K562 (cell line): ENCODE measurements around the gene IRF8. TPM values are rescaled to one million over a fixed set of nuclear protein-coding genes. Genes with fewer than 3 reads are reported as not detected.

Source experiments
- ATAC-seq: fragments of 200-7000 bp; cut with Tn5 transposase; 3 replicates; pipeline ENCODE4 v1.9.1; 2020; ENCODE audit warnings: moderate library complexity
- BruUV-seq: library from RNA; stranded (reverse); fragments of 400-500 nt; replicated peaks from 2 replicates; lab custom pipeline; 2021; lab: Mats Ljungman, UMichigan
- CTCF ChIA-PET: fragments of 300-600 bp; formaldehyde crosslinking; extraction: SDS; loops from one replicate; lab custom pipeline; 2021; ENCODE audit warnings: low intra/inter-chr PET ratio; lab: Yijun Ruan, JAX
- POLR2A ChIA-PET: fragments of 300-600, 350-650 bp; sonication (Branson Sonifier 250); formaldehyde crosslinking; extraction: SDS; loops from one replicate; lab custom pipeline; 2021; ENCODE audit warnings: antibody characterized with exemption, inconsistent platforms; lab: Yijun Ruan, JAX
- DNase-seq, 4 experiments: peaks; one replicate each; pipeline versions ENCODE4 v3.0.0 to v3.0.0-alpha.2; 2011 to 2018; ENCODE audit warnings: low spot score in 3 of 4, mixed read lengths in 3 of 4; ENCODE audit errors: extremely low read depth in 1 of 4
- FAIRE-seq: peaks from 2 replicates; lab custom pipeline; 2011; peaks lifted over from hg19 to GRCh38; lab: Jason Lieb, UNC
- H2AFZ ChIP-seq: 2 replicates; pipeline ENCODE4 v1.6.0; 2011; ENCODE audit warnings: low read depth, low read length, control low read depth, inconsistent platforms
- H3K27ac ChIP-seq: fragments of 200-600 bp; 3 replicates; pipeline ENCODE4 v1.8.0; 2011; ENCODE audit warnings: low read depth, mild to moderate bottlenecking, control low read depth, inconsistent platforms, low read length, moderate library complexity, mixed read lengths; ENCODE audit errors: extremely low read depth
- H3K27me3 ChIP-seq, 2 experiments: fragments of 300-600 bp in 1 of 2; 2 replicates in 1 of 2; 3 replicates in 1 of 2; pipeline versions ENCODE4 v1.6.0 to v1.8.0; 2011; ENCODE audit warnings: inconsistent platforms in 2 of 2, low read length in 2 of 2, mild to moderate bottlenecking in 1 of 2, mixed read lengths in 1 of 2, moderate library complexity in 1 of 2; ENCODE audit not compliant: control insufficient read depth in 2 of 2, insufficient read depth in 2 of 2
- H3K36me3 ChIP-seq: fragments of 300-600 bp; 3 replicates; pipeline ENCODE4 v1.8.0; 2011; ENCODE audit warnings: mild to moderate bottlenecking, low read length, inconsistent platforms; ENCODE audit not compliant: control insufficient read depth, insufficient read depth
- H3K4me1 ChIP-seq, 2 experiments: fragments of 200-600 bp in 1 of 2; replicated peaks in 1 of 2; 2 replicates in 1 of 2; 3 replicates in 1 of 2; pipeline versions ENCODE4 v1.5.1 to v1.8.0; 2011; ENCODE audit warnings: inconsistent platforms in 2 of 2, low read length in 2 of 2, mild to moderate bottlenecking in 1 of 2, mixed read lengths in 1 of 2, moderate library complexity in 1 of 2; ENCODE audit not compliant: control insufficient read depth in 2 of 2, insufficient read depth in 2 of 2
- H3K4me2 ChIP-seq: 2 replicates; pipeline ENCODE4 v1.6.1; 2011; ENCODE audit warnings: low read length, control low read depth, inconsistent platforms, mixed read lengths; ENCODE audit not compliant: insufficient read depth
- H3K4me3 ChIP-seq: fragments of 200-600 bp; sonication (generic), shearing (Covaris generic); 2 replicates; pipeline ENCODE4 v1.5.1; 2016; ENCODE audit warnings: control low read depth, inconsistent platforms
- H3K79me2 ChIP-seq: fragments of 200-600 bp; 3 replicates; pipeline ENCODE4 v1.8.0; 2011; ENCODE audit warnings: low read length, inconsistent platforms; ENCODE audit not compliant: control insufficient read depth, insufficient read depth
- H3K9ac ChIP-seq, 2 experiments: 2 replicates each; pipeline versions ENCODE4 v1.6.0 to v1.6.1; 2011; ENCODE audit warnings: low read depth in 2 of 2, low read length in 2 of 2, control low read depth in 1 of 2, inconsistent platforms in 1 of 2, mild to moderate bottlenecking in 1 of 2, mixed read lengths in 1 of 2; ENCODE audit not compliant: insufficient read depth in 1 of 2
- H3K9me1 ChIP-seq: one replicate; pipeline ENCODE4 v1.6.0; 2011; ENCODE audit warnings: inconsistent platforms, mild to moderate bottlenecking, low read length, moderate library complexity; ENCODE audit not compliant: control insufficient read depth, insufficient read depth
- H3K9me3 ChIP-seq: replicated peaks from 2 replicates; pipeline ENCODE4 v1.5.1; 2011; ENCODE audit warnings: low read depth, low read length, inconsistent platforms; ENCODE audit not compliant: control insufficient read depth, insufficient read depth
- H4K20me1 ChIP-seq: replicated peaks from 2 replicates; pipeline ENCODE4 v1.6.1; 2011; ENCODE audit warnings: low read length, inconsistent platforms, mixed read lengths; ENCODE audit not compliant: control insufficient read depth, insufficient read depth
- POLR2A ChIP-seq: fragments of 450-650 bp; conservative IDR thresholded peaks from 2 replicates; pipeline ENCODE4 v1.6.1; 2016
- RBBP5 ChIP-seq: fragments of 200-600 bp; sonication (generic); IDR thresholded peaks from 2 replicates; pipeline ENCODE4 v1.6.1; 2012; ENCODE audit warnings: borderline replicate concordance, mild to moderate bottlenecking, low read length, control low read depth, inconsistent platforms; ENCODE audit not compliant: insufficient read depth, poor library complexity, severe bottlenecking
- RBM25 ChIP-seq: fragments of 200-400 bp; formaldehyde crosslinking; IDR thresholded peaks from 2 replicates; pipeline ENCODE4 v1.6.1; 2018; ENCODE audit warnings: low read length, low read depth, moderate library complexity; ENCODE audit not compliant: severe bottlenecking
- ZNF239 ChIP-seq: fragments of 250-450 bp; sonication (Bioruptor Pico); IDR thresholded peaks from 2 replicates; pipeline ENCODE4 v1.4.0; 2020; ENCODE audit warnings: mild to moderate bottlenecking
- WGBS: fragments of 100-300 bp; shearing (Covaris generic); methylation state at CpG from one replicate; pipeline ENCODE4 v1.1.6; 2016; ENCODE audit warnings: low coverage, mixed read lengths; ENCODE audit not compliant: insufficient coverage; ENCODE audit errors: missing lambda C conversion rate; 5-methylcytosine and 5-hydroxymethylcytosine counted together
- in situ Hi-C: fragments of 300-500 bp; cut with MboI; formaldehyde crosslinking; loops from 4 replicates; pipeline ENCODE4 v1.15.0; 2018; ENCODE audit warnings: inconsistent platforms, mixed read lengths
- intact Hi-C: fragments of 100-400 bp; cut with micrococcal nuclease; formaldehyde crosslinking; loops from 2 replicates; pipeline ENCODE4 v1.14.2; 2022
- polyA plus RNA-seq, 8 experiments: library from polyadenylated mRNA; depleted of rRNA in 4 of 8; stranded (reverse) in 5 of 8; unstranded in 3 of 8; fragments of >200 nt; fragmentation: Nextera tagmentation in 2 of 8; fragmentation: Illumina TruSeq in 1 of 8; extraction: Ambion mirVana in 2 of 8; extraction: Trizol in 1 of 8; gene quantifications; 2 replicates each; pipeline versions ENCODE4 v1.2.1 to v1.2.3, GENCODE V29; 2011 to 2014; ENCODE audit warnings: inconsistent platforms in 1 of 8, missing spikeins in 1 of 8
- total RNA-seq, 7 experiments: library from RNA; depleted of rRNA in 6 of 7; stranded (reverse); fragments of >200 nt in 6 of 7; fragmentation: Illumina TruSeq in 2 of 7; extraction: Trizol in 2 of 7; gene quantifications; 2 replicates each; pipeline versions ENCODE4 v1.2.1 to v1.2.3, GENCODE V29; 2011 to 2021; ENCODE audit warnings: low replicate concordance in 1 of 7
- TF ChIP-seq, protein P1 (sequence below): fragments of 450-650 bp; formaldehyde crosslinking; IDR thresholded peaks from 2 replicates; pipeline ENCODE4 v1.4.0; 2020; ENCODE audit warnings: mild to moderate bottlenecking, mixed read lengths

IRF8 gene
- total and polyA plus RNA-seq, 9 of the 15 experiments (the other 6 are each of a cell fraction or from before 2014, with no cell fraction given) = 0.01 to 0.98 TPM; not detected in 7

GRCh38 chr16:85950136-85950918 lies 51.4 kb downstream of the IRF8 start:
- Histone ChIP-seq H3K4me1 (peaks cover 0 to 4% of the 10 kb centered on the region in 2 experiments; a peak in 1 of 5 replicates), H3K36me3 (no peaks in the 10 kb centered on the region), H3K27me3 (peaks cover 44 to 82% of the 10 kb centered on the region in 2 experiments; a peak in 4 of 5 replicates), H3K4me3 (no peak overlapping the region), H3K27ac (no peak overlapping the region), H4K20me1 (peaks cover 13% of the 10 kb centered on the region; the same call in 1 of the 2 replicates), H3K9me1 (no peaks in the 10 kb centered on the region), H2AFZ (no peak overlapping the region), H3K79me2 (no peaks in the 10 kb centered on the region), H3K9me3 (no peaks in the 10 kb centered on the region), H3K4me2 (no peak overlapping the region)
- in situ Hi-C loops = no loop called here
- ATAC-seq (no peak), FAIRE-seq (no peak), DNase-seq (no peak)
- BruUV-seq = no TSS peak
- WGBS = 1% methylated on average over 14 of the region's 14 CpGs
- CTCF ChIA-PET = no interaction called here
- TF ChIP-seq POLR2A = no peak
- peak; percentile 88 for TF ChIP-seq RBM25
- TF ChIP-seq, protein P1, sequence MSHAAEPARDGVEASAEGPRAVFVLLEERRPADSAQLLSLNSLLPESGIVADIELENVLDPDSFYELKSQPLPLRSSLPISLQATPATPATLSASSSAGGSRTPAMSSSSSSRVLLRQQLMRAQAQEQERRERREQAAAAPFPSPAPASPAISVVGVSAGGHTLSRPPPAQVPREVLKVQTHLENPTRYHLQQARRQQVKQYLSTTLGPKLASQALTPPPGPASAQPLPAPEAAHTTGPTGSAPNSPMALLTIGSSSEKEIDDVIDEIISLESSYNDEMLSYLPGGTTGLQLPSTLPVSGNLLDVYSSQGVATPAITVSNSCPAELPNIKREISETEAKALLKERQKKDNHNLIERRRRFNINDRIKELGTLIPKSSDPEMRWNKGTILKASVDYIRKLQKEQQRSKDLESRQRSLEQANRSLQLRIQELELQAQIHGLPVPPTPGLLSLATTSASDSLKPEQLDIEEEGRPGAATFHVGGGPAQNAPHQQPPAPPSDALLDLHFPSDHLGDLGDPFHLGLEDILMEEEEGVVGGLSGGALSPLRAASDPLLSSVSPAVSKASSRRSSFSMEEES = no peak
- peak; percentile 99 for TF ChIP-seq ZNF239 (CRISPR knock-in tag)
- no peak for TF ChIP-seq RBBP5
- TF ChIP-seq, all 486 proteins: peak for 2
- POLR2A ChIA-PET = no interaction called here
- intact Hi-C loops = no loop called here
- no peak overlapping the region for H3K9ac ChIP-seq
